AG09309 (cell line): ENCODE results near the gene CSNK1G2.

Experiments used
- DNase-seq: peaks from one replicate; pipeline ENCODE4 v3.0.0-alpha.2; 2010; ENCODE audit warnings: low read depth
- H3K4me3 ChIP-seq: 2 replicates; pipeline ENCODE4 v1.5.1; 2011; ENCODE audit warnings: mild to moderate bottlenecking, low read depth, low read length, moderate library complexity; ENCODE audit not compliant: control insufficient read depth
- TF ChIP-seq, protein P1 (sequence below): IDR thresholded peaks from 2 replicates; pipeline ENCODE4 v1.5.1; 2011; ENCODE audit warnings: mild to moderate bottlenecking, low read depth, low read length, inconsistent platforms; ENCODE audit not compliant: insufficient read depth, control insufficient read depth; ENCODE audit errors: missing control alignments

Gene CSNK1G2

DNA sequence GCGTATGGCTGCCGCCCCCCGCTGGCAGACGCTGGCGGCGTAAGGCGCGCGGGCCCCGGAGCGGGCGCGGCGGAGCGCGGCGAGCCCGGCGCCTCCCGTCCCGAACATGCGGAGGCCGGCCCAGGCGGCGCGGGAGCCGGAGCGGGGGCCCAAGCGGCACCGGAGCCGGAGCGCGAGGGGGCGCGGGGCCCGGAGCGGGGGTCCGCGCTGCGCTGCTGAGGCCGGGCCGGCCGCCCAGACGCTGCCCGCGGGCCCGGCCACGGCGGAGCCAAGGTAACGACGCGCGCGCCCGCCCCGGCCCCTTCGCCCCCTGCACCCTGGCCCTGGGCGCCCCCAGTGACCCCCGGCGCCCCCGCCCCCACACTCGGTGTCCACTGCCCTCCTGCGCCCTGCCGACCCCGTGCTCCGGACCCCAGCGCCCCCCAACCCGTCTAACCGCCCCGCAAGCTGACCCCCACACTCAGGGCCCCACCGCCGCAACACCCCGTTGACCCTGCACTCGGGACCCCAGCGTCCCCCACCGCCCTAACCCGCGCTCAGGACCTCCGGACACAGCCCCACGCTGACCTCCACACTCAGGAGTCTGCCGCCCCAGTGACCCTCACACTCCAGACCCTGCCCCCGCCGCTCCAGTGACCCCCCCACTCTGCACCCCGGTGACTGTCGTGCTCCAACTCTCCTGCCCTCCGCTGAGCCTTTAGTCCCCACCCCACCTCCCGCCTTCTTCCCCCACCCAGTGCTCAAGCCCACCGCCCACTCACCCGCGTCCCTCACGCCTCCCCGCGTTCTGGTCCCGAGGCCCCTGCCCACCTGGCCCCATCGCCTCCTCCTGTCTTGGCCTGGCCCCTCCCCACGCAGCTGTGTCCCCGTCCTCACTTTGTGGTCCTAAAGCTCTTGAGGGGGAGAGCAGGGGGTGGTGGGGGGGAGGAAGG lies at the start of gene CSNK1G2:
Gene CSNK1G2, plus strand, starts transcription at position 27 of the 932 bp plus-strand sequence. CDS start 28,601 bp downstream, outside the sequence.
- peak within 1 kb of the TSS; percentile 72 for H3K4me3 ChIP-seq
- DNase-seq, result no peak
- TF ChIP-seq, protein P1, sequence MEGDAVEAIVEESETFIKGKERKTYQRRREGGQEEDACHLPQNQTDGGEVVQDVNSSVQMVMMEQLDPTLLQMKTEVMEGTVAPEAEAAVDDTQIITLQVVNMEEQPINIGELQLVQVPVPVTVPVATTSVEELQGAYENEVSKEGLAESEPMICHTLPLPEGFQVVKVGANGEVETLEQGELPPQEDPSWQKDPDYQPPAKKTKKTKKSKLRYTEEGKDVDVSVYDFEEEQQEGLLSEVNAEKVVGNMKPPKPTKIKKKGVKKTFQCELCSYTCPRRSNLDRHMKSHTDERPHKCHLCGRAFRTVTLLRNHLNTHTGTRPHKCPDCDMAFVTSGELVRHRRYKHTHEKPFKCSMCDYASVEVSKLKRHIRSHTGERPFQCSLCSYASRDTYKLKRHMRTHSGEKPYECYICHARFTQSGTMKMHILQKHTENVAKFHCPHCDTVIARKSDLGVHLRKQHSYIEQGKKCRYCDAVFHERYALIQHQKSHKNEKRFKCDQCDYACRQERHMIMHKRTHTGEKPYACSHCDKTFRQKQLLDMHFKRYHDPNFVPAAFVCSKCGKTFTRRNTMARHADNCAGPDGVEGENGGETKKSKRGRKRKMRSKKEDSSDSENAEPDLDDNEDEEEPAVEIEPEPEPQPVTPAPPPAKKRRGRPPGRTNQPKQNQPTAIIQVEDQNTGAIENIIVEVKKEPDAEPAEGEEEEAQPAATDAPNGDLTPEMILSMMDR, result no peak

DNA sequence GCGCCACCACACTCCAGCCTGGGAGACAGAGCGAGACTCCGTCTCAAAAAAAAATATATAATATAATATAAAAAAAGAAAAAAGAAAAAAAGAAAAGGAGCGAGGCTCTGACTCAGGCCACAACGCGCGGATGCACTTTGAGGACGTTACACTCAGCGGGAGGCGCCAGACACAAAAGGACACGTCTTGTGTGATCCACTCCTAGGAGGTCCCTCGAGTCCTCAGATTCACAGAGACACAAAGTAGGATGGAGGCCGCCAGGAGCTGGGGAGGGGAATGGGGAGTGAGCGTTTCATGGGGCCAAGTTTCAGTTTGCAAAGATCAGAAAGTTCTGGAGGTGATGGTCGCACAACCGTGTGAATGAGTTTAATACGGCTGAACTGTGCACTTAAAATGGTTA lies 47.2 kb upstream of the CSNK1G2 start:
- TF ChIP-seq, protein P1, result no peak
- no peak overlapping the region for H3K4me3 ChIP-seq
- no peak for DNase-seq

DNA sequence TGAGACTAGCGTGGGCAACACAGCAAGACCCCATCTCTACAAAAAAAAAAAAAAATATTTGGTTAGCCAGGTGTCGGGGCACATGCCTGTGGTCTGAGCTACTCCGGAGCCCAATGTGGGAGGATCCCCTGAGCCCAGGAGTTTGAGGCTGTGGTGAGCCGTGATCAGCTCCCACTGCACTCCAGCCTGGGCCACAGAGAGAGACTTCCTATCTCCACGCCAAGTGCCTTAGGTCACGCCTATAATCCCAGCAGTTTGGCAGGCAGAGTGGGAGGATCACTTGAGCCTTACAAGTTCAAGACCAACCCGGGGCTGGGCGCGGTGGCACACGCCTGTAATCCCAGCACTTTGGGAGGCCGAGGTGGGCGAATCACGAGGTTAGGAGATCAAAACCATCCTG lies 44.5 kb upstream of the CSNK1G2 start:
- TF ChIP-seq, protein P1, result no peak
- no peak for DNase-seq
- no peak overlapping the region for H3K4me3 ChIP-seq

DNA sequence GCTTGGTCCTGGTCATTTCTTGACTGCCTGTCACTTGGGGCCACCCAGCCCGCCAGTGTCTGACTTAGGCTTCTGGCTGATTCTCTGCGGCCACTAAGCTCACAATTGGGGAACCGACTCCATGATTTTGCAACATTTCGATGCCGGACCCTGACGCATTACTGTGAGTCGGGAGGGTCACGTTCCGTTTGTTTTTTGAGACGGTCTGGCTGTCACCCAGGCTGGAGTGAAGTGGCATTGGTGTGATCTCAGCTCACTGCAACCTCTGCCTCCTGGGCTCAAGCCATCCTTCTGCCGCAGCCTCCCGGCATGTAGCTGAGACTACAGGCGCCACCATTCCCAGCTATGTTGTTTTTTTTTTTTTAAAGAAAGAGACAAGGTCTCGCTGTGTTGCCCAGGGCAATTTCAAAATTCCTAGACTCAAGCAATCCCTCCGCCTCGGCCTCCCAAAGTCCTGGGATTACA lies 39.0 kb upstream of the CSNK1G2 start:
- TF ChIP-seq, protein P1, result no peak
- DNase-seq, result no peak
- H3K4me3 ChIP-seq, result no peak overlapping the region

DNA sequence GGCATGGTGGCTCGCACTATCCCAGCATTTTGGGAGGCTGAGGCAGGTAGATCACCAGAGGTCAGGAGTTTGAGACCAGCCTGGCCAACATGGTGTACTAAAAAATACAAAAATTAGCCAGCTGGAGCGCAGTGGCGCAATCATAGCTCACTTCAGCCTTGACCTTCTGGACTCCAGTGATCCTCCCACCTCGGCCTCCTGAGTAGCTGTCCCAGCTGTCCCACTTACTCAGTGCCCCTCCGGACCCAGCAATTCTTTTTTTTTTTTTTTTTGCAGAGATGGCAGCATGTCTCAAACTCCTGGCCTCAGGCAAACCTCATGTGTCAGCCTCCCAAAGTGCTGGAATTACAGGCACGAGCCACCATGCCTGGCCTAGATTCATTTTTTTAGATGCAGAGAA lies 38.0 kb upstream of the CSNK1G2 start:
- DNase-seq, result no peak
- no peak overlapping the region for H3K4me3 ChIP-seq
- TF ChIP-seq, protein P1, result no peak

DNA sequence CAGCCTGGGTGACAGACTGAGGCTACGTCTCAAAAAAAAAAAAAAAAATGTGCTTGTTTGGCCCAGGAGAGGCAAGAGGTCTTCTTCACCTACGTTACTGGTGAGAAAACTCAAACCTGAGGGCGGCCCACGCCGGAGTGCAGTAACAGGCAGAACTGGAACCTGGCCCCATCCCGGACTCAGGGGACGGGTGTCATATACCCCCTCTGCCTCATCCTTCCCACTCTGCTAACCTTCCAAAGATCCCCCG lies 36.2 kb upstream of the CSNK1G2 start:
- TF ChIP-seq, protein P1, result no peak
- DNase-seq, result no peak
- H3K4me3 ChIP-seq, result peak overlapping the region; percentile 19
